ENCODE results near the gene BCL6. TPM values are rescaled to one million over a fixed set of nuclear protein-coding genes. Genes with fewer than 3 reads are reported as not detected.

BCL6 gene
- total RNA-seq, 5 donors from 2014 or later (not counting 1 experiment from before 2014, with no cell fraction given), result 16.8 to 31.1 (median 27.7) TPM

- under 1% methylated on average over 29 of the region's 43 CpGs for WGBS (ENCODE audit: insufficient coverage)
- ATAC-seq (replicated peaks in 1 of 4) (peak; percentile 41 to 53 (median 48)), DNase-seq (peak in 32 of 35 experiments; percentile 25 to 85 (median 58))
- Mint-ChIP-seq H3K4me3 (peak overlapping the region; percentile 95 to 98 (median 98)), H3K9me3 (no peaks in the 10 kb centered on the region), H3K4me1 (peaks cover 51 to 62% (median 53%) of the 10 kb centered on the region in 3 donors), H3K27me3 (no peaks in the 10 kb centered on the region), H3K27ac (peak overlapping the region; percentile 90 to 100), H3K36me3 (peaks cover 3% of the 10 kb centered on the region)
- Histone ChIP-seq H3K27me3 (replicated peaks in 1 of 2; ENCODE audit: control insufficient read depth in 2 of 2, extremely low read depth in 1 of 2, insufficient read depth in 2 of 2, low read length in 1 of 2) (no peaks in the 10 kb centered on the region), H3K4me3 (ENCODE audit: control insufficient read depth in 1 of 2, extremely low read depth in 1 of 2, low read length in 1 of 2) (peak overlapping the region; percentile 93 to 97), H3K9me3 (no peaks in the 10 kb centered on the region), H3K36me3 (ENCODE audit: control insufficient read depth in 2 of 2, extremely low read depth in 1 of 2, insufficient read depth in 1 of 2, low read length in 1 of 2) (peaks cover 0 to 1% of the 10 kb centered on the region in 2 donors), H3K27ac (ENCODE audit: low read length) (peak overlapping the region; percentile 98), H3K4me1 (ENCODE audit: control insufficient read depth in 1 of 2, extremely low read depth in 1 of 2, insufficient read depth in 2 of 2, low read length in 2 of 2) (peaks cover 17 to 60% of the 10 kb centered on the region in 2 experiments)
- CTCF ChIA-PET, result interaction anchor here (0.5 to 7.7 kb wide), 51 partner anchors 8 to 1497 kb away, joined by 3 to 377 read pairs (median 4); partner anchors contain the start of gene RTP4 (in 2 of the 2)
- POLR2A ChIA-PET, result interaction anchor here in 1 of 2 donors (0.5 to 0.7 kb wide), 7 partner anchors 8 to 1592 kb away, joined by 3 to 5 read pairs (median 3); no protein-coding TSS in a partner anchor
Measured at GRCh38 chr3:187738331-187739093, 6.8 kb downstream of the BCL6 start.

GRCh38 chr3:187738071-187738330, 7.3 kb downstream of the BCL6 start:
- Mint-ChIP-seq H3K27me3 (no peaks in the 10 kb centered on the region), H3K4me1 (peaks cover 47 to 62% (median 53%) of the 10 kb centered on the region in 3 donors), H3K9me3 (no peaks in the 10 kb centered on the region), H3K4me3 (peak overlapping the region; percentile 95 to 98 (median 98)), H3K36me3 (peaks cover 7% of the 10 kb centered on the region), H3K27ac (peak overlapping the region; percentile 90 to 100)
- H3K27me3 ChIP-seq (replicated peaks in 1 of 2; ENCODE audit: control insufficient read depth in 2 of 2, extremely low read depth in 1 of 2, insufficient read depth in 2 of 2, low read length in 1 of 2), result no peaks in the 10 kb centered on the region
- H3K27ac ChIP-seq (ENCODE audit: low read length), result peak overlapping the region; percentile 98
- POLR2A ChIA-PET, result no interaction called here
- DNase-seq (no peak), ATAC-seq (replicated peaks in 1 of 4) (no peak)
- H3K4me3 ChIP-seq (ENCODE audit: control insufficient read depth in 1 of 2, extremely low read depth in 1 of 2, low read length in 1 of 2), result peak overlapping the region; percentile 93 to 97
- no CpG with 5 or more reads among the region's 7 CpGs for WGBS (ENCODE audit: insufficient coverage)
- CTCF ChIA-PET, result interaction anchor here (0.7 to 7.7 kb wide), 27 partner anchors 9 to 1586 kb away, joined by 3 to 377 read pairs (median 6); partner anchors contain the start of gene RTP4 (in 1 of the 2)
- H3K4me1 ChIP-seq (ENCODE audit: control insufficient read depth in 1 of 2, extremely low read depth in 1 of 2, insufficient read depth in 2 of 2, low read length in 2 of 2), result peaks cover 16 to 60% of the 10 kb centered on the region in 2 experiments
- H3K36me3 ChIP-seq (ENCODE audit: control insufficient read depth in 2 of 2, extremely low read depth in 1 of 2, insufficient read depth in 1 of 2, low read length in 1 of 2), result peaks cover 0 to 3% of the 10 kb centered on the region in 2 donors
- no peaks in the 10 kb centered on the region for H3K9me3 ChIP-seq

- ChIA-PET CTCF (interaction anchor here (0.6 to 7.7 kb wide), 40 partner anchors 8 to 1623 kb away, joined by 3 to 377 read pairs (median 6); partner anchors contain the start of genes BCL6 (in 1 of the 2) and RTP4 (in 1 of the 2)), POLR2A (interaction anchor here (0.6 to 1.0 kb wide), 14 partner anchors 11 to 1797 kb away, joined by 3 to 13 read pairs (median 6); no protein-coding TSS in a partner anchor)
- Mint-ChIP-seq H3K4me1 (peaks cover 42 to 57% (median 48%) of the 10 kb centered on the region in 3 donors), H3K36me3 (peaks cover 10% of the 10 kb centered on the region), H3K9me3 (no peaks in the 10 kb centered on the region), H3K4me3 (peak overlapping the region; percentile 95 to 98 (median 98)), H3K27me3 (no peaks in the 10 kb centered on the region), H3K27ac (peak overlapping the region; percentile 90 to 100)
- 10% methylated on average over 17 of the region's 41 CpGs for WGBS (ENCODE audit: insufficient coverage)
- ATAC-seq (replicated peaks in 1 of 4) (peak in 1 of 4 experiments; percentile 9), DNase-seq (peak in 20 of 35 experiments; percentile 21 to 68 (median 38))
- peaks cover 0 to 3% of the 10 kb centered on the region in 2 donors for H3K36me3 ChIP-seq (ENCODE audit: control insufficient read depth in 2 of 2, extremely low read depth in 1 of 2, insufficient read depth in 1 of 2, low read length in 1 of 2)
- no peaks in the 10 kb centered on the region for H3K9me3 ChIP-seq
- H3K4me3 ChIP-seq (ENCODE audit: control insufficient read depth in 1 of 2, extremely low read depth in 1 of 2, low read length in 1 of 2), result peak overlapping the region; percentile 93 to 97
- H3K27ac ChIP-seq (ENCODE audit: low read length), result no peak overlapping the region
- H3K27me3 ChIP-seq (replicated peaks in 1 of 2; ENCODE audit: control insufficient read depth in 2 of 2, extremely low read depth in 1 of 2, insufficient read depth in 2 of 2, low read length in 1 of 2), result no peaks in the 10 kb centered on the region
- peaks cover 12 to 55% of the 10 kb centered on the region in 2 experiments for H3K4me1 ChIP-seq (ENCODE audit: control insufficient read depth in 1 of 2, extremely low read depth in 1 of 2, insufficient read depth in 2 of 2, low read length in 2 of 2)
Measured at GRCh38 chr3:187737368-187738070, 7.7 kb downstream of the BCL6 start.

GRCh38 chr3:187737006-187737367, 8.3 kb downstream of the BCL6 start:
- CTCF ChIA-PET, result interaction anchor here (0.6 to 7.7 kb wide), 21 partner anchors 8 to 1794 kb away, joined by 3 to 377 read pairs (median 6); partner anchors contain the start of gene BCL6 (in 1 of the 2)
- DNase-seq (no peak), ATAC-seq (replicated peaks in 1 of 4) (no peak)
- WGBS (ENCODE audit: insufficient coverage), result no CpG with 5 or more reads among the region's 4 CpGs
- H3K4me3 ChIP-seq (ENCODE audit: control insufficient read depth in 1 of 2, extremely low read depth in 1 of 2, low read length in 1 of 2), result peak overlapping the region in 1 of 2 donors; percentile 93
- H3K27me3 ChIP-seq (replicated peaks in 1 of 2; ENCODE audit: control insufficient read depth in 2 of 2, extremely low read depth in 1 of 2, insufficient read depth in 2 of 2, low read length in 1 of 2), result no peaks in the 10 kb centered on the region
- no peaks in the 10 kb centered on the region for H3K9me3 ChIP-seq
- H3K36me3 ChIP-seq (ENCODE audit: control insufficient read depth in 2 of 2, extremely low read depth in 1 of 2, insufficient read depth in 1 of 2, low read length in 1 of 2), result peaks cover 0 to 3% of the 10 kb centered on the region in 2 donors
- Mint-ChIP-seq H3K4me1 (peaks cover 36 to 51% (median 43%) of the 10 kb centered on the region in 3 donors), H3K4me3 (peak overlapping the region; percentile 95 to 98 (median 98)), H3K27me3 (no peaks in the 10 kb centered on the region), H3K9me3 (no peaks in the 10 kb centered on the region), H3K36me3 (peaks cover 10% of the 10 kb centered on the region), H3K27ac (peak overlapping the region; percentile 70 to 84)
- POLR2A ChIA-PET, result interaction anchor here (0.6 to 1.0 kb wide), 15 partner anchors 11 to 1797 kb away, joined by 3 to 13 read pairs (median 6); no protein-coding TSS in a partner anchor
- peaks cover 8 to 50% of the 10 kb centered on the region in 2 experiments for H3K4me1 ChIP-seq (ENCODE audit: control insufficient read depth in 1 of 2, extremely low read depth in 1 of 2, insufficient read depth in 2 of 2, low read length in 2 of 2)
- H3K27ac ChIP-seq (ENCODE audit: low read length), result no peak overlapping the region

GRCh38 chr3:187736418-187736871, 8.8 kb downstream of the BCL6 start:
- Histone ChIP-seq H3K4me1 (ENCODE audit: control insufficient read depth in 1 of 2, extremely low read depth in 1 of 2, insufficient read depth in 2 of 2, low read length in 2 of 2) (peaks cover 5 to 45% of the 10 kb centered on the region in 2 experiments), H3K27me3 (replicated peaks in 1 of 2; ENCODE audit: control insufficient read depth in 2 of 2, extremely low read depth in 1 of 2, insufficient read depth in 2 of 2, low read length in 1 of 2) (no peaks in the 10 kb centered on the region), H3K9me3 (no peaks in the 10 kb centered on the region), H3K4me3 (ENCODE audit: control insufficient read depth in 1 of 2, extremely low read depth in 1 of 2, low read length in 1 of 2) (no peak overlapping the region), H3K27ac (ENCODE audit: low read length) (no peak overlapping the region), H3K36me3 (ENCODE audit: control insufficient read depth in 2 of 2, extremely low read depth in 1 of 2, insufficient read depth in 1 of 2, low read length in 1 of 2) (peaks cover 0 to 8% of the 10 kb centered on the region in 2 donors)
- ATAC-seq (replicated peaks in 1 of 4), result no peak
- Mint-ChIP-seq H3K36me3 (peaks cover 15% of the 10 kb centered on the region), H3K4me3 (peak overlapping the region; percentile 95 to 98 (median 98)), H3K27me3 (no peaks in the 10 kb centered on the region), H3K4me1 (peaks cover 31 to 46% (median 38%) of the 10 kb centered on the region in 3 donors), H3K9me3 (no peaks in the 10 kb centered on the region), H3K27ac (no peak overlapping the region)
- peak in 1 of 35 experiments; percentile 22 for DNase-seq
- CTCF ChIA-PET, result interaction anchor here (0.6 to 7.7 kb wide), 10 partner anchors 9 to 1793 kb away, joined by 3 to 377 read pairs (median 5); partner anchors contain the start of gene BCL6 (in 1 of the 2)
- POLR2A ChIA-PET, result interaction anchor here (0.6 to 1.0 kb wide), 7 partner anchors 28 to 1798 kb away, joined by 3 to 13 read pairs (median 5); no protein-coding TSS in a partner anchor
- WGBS (ENCODE audit: insufficient coverage), result 66% methylated on average over 3 of the region's 8 CpGs
